PC-9 (cell line): ENCODE results near the gene HPCA. TPM values are rescaled to one million over a fixed set of nuclear protein-coding genes. Genes with fewer than 3 reads are reported as not detected.

Experiments
- BruUV-seq: library from RNA; stranded (reverse); fragments of 400-500 nt; replicated peaks from 2 replicates; lab custom pipeline; 2021; lab: Mats Ljungman, UMichigan
- CTCF ChIA-PET: fragments of 300-600 bp; sonication (Branson Sonifier 250); formaldehyde crosslinking; loops from one replicate; lab custom pipeline; 2022; ENCODE audit warnings: antibody characterized with exemption; lab: Charles Lee
- POLR2A ChIA-PET: fragments of 300-600 bp; sonication (Branson Sonifier 250); formaldehyde crosslinking; loops from one replicate; lab custom pipeline; 2022; ENCODE audit warnings: antibody characterized with exemption; ENCODE audit not compliant: unreplicated experiment; lab: Charles Lee
- DNase-seq, 2 experiments: peaks; one replicate each; pipeline versions ENCODE4 v3.0.0 to v3.0.0-alpha.2; 2015 to 2022; ENCODE audit warnings: mixed read lengths in 1 of 2
- H2AFZ ChIP-seq: fragments of 200-600 bp; sonication (generic); 2 replicates; pipeline ENCODE4 v1.8.1; 2017; ENCODE audit warnings: antibody characterized with exemption
- H3F3A ChIP-seq: fragments of 200-600 bp; sonication (generic); 2 replicates; pipeline ENCODE4 v1.8.1; 2017; ENCODE audit warnings: antibody characterized with exemption, mild to moderate bottlenecking, low read depth; ENCODE audit not compliant: insufficient read depth
- H3K27ac ChIP-seq: fragments of 200-600 bp; sonication (generic); 2 replicates; pipeline ENCODE4 v1.6.1; 2016; ENCODE audit warnings: mixed run types
- H3K27me3 ChIP-seq: fragments of 200-600 bp; sonication (generic); 2 replicates; pipeline ENCODE4 v1.6.1; 2016; ENCODE audit warnings: low read depth, mixed run types; ENCODE audit not compliant: insufficient read depth
- H3K36me3 ChIP-seq: fragments of 200-600 bp; sonication (generic); 2 replicates; pipeline ENCODE4 v1.6.1; 2016; ENCODE audit warnings: low read depth, mixed run types
- H3K4me1 ChIP-seq: fragments of 200-600 bp; sonication (generic); replicated peaks from 2 replicates; pipeline ENCODE4 v1.6.1; 2016; ENCODE audit warnings: mixed run types; ENCODE audit not compliant: insufficient read depth
- H3K4me2 ChIP-seq: fragments of 200-600 bp; sonication (generic); 2 replicates; pipeline ENCODE4 v1.6.1; 2017; ENCODE audit warnings: mixed run types
- H3K4me3 ChIP-seq: fragments of 200-600 bp; sonication (generic); 2 replicates; pipeline ENCODE4 v1.6.1; 2016; ENCODE audit warnings: mixed run types
- H3K79me2 ChIP-seq: fragments of 200-600 bp; sonication (generic); 2 replicates; pipeline ENCODE4 v1.6.1; 2017; ENCODE audit warnings: low read depth, mixed run types
- H3K9me2 ChIP-seq: fragments of 200-600 bp; sonication (generic); 2 replicates; pipeline ENCODE4 v1.8.1; 2017; ENCODE audit warnings: mild to moderate bottlenecking; ENCODE audit not compliant: insufficient read depth
- H3K9me3 ChIP-seq: fragments of 200-600 bp; sonication (generic); 2 replicates; pipeline ENCODE4 v1.8.1; 2016; ENCODE audit warnings: low read depth; ENCODE audit not compliant: insufficient read depth
- H4K20me1 ChIP-seq: fragments of 200-600 bp; sonication (generic); 2 replicates; pipeline ENCODE4 v1.8.1; 2017; ENCODE audit not compliant: insufficient read depth
- EZH2 ChIP-seq: fragments of 200-600 bp; sonication (generic); IDR thresholded peaks from 2 replicates; pipeline ENCODE4 v1.8.0; 2017; ENCODE audit warnings: antibody characterized with exemption, low read depth
- intact Hi-C: fragments of 100-400 bp; cut with micrococcal nuclease; formaldehyde crosslinking; loops from one replicate; pipeline ENCODE4 v1.10.0; 2022; ENCODE audit not compliant: unreplicated experiment
- total RNA-seq: library from RNA; stranded (reverse); gene quantifications from 2 replicates; pipeline ENCODE4 v1.2.3, GENCODE V29; 2021
- TF ChIP-seq, protein P1 (sequence below): fragments of 200-600 bp; sonication (generic); conservative IDR thresholded peaks from 2 replicates; pipeline ENCODE4 v1.6.1; 2017; ENCODE audit warnings: mixed run types, antibody characterized with exemption, mild to moderate bottlenecking, moderate library complexity

Gene HPCA
- total RNA-seq, 1 experiment from 2014 or later: not detected

DNA sequence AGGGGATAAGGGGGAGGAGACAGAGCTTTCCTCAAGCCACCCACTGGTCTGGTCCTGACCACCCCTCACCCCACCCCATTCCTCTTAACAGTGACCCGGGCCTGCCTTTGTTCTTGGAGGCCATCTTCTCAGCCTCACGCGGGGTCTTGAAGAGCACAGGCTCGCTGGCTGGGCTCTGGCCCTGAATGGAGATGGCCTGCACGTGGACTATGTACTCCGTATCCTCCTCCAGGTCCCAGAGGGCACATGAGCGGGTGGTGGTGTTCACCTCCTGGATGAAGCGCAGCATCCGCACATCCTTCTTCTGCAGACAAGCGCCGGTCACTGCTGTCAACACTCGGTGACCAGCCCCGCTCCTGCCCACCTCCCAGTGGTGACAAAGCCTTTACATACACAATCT is 18.2 kb upstream of the HPCA start:
- Histone ChIP-seq H4K20me1 (no peaks in the 10 kb centered on the region), H3F3A (peaks cover 11% of the 10 kb centered on the region; the same call in 1 of the 2 replicates), H3K4me1 (no peaks in the 10 kb centered on the region), H3K9me2 (no peaks in the 10 kb centered on the region), H3K79me2 (no peaks in the 10 kb centered on the region), H3K27me3 (peaks cover 19% of the 10 kb centered on the region), H3K9me3 (no peaks in the 10 kb centered on the region), H2AFZ (no peak overlapping the region), H3K36me3 (no peaks in the 10 kb centered on the region), H3K27ac (no peak overlapping the region), H3K4me3 (no peak overlapping the region), H3K4me2 (no peak overlapping the region)
- BruUV-seq: no TSS peak
- TF ChIP-seq, protein P1, sequence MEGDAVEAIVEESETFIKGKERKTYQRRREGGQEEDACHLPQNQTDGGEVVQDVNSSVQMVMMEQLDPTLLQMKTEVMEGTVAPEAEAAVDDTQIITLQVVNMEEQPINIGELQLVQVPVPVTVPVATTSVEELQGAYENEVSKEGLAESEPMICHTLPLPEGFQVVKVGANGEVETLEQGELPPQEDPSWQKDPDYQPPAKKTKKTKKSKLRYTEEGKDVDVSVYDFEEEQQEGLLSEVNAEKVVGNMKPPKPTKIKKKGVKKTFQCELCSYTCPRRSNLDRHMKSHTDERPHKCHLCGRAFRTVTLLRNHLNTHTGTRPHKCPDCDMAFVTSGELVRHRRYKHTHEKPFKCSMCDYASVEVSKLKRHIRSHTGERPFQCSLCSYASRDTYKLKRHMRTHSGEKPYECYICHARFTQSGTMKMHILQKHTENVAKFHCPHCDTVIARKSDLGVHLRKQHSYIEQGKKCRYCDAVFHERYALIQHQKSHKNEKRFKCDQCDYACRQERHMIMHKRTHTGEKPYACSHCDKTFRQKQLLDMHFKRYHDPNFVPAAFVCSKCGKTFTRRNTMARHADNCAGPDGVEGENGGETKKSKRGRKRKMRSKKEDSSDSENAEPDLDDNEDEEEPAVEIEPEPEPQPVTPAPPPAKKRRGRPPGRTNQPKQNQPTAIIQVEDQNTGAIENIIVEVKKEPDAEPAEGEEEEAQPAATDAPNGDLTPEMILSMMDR: no peak
- TF ChIP-seq EZH2: no peak
- ChIA-PET CTCF (no interaction called here), POLR2A (no interaction called here)
- intact Hi-C loops: no loop called here
- DNase-seq: no peak

DNA sequence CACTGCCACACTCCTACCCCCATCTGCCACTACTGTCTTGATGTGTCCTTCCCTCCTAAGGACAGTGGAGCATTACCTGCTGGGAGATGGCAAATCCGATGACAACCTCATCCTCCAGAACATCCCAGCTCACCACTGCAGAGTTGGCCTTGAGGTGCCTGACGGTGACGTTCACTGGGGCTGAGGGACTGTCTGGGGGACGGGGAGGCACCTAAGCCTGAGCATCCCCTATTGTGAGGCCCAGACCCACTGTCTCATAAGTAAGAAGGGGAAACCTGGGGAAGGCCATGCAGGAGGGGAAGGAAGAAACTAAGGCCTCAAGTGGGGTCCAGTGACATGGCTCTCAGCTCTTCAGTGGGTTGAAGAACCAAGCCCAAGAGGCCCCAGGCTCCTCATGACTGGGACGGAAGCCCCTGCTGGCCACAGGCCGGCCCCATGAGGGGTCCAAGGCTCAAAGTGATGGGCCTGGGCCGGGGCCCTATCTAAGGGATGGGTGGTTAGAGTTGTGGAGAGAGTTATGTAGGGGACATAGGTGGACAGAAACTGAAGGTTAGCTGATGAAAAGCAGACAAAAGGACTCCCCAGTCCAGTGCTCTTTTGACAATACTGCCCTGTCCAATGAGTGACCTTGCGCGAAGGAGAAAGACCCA is 17.4 kb upstream of the HPCA start:
- no TSS peak for BruUV-seq
- Histone ChIP-seq H4K20me1 (no peaks in the 10 kb centered on the region), H3K27me3 (peaks cover 19% of the 10 kb centered on the region), H3K4me2 (no peak overlapping the region), H3K4me1 (no peaks in the 10 kb centered on the region), H3K9me2 (no peaks in the 10 kb centered on the region), H3K4me3 (no peak overlapping the region), H3F3A (peaks cover 11% of the 10 kb centered on the region; the same call in 1 of the 2 replicates), H3K9me3 (no peaks in the 10 kb centered on the region), H3K27ac (no peak overlapping the region), H2AFZ (no peak overlapping the region), H3K79me2 (no peaks in the 10 kb centered on the region), H3K36me3 (no peaks in the 10 kb centered on the region)
- POLR2A ChIA-PET: no interaction called here
- no peak for TF ChIP-seq EZH2
- TF ChIP-seq, protein P1: no peak
- CTCF ChIA-PET: no interaction called here
- no peak for DNase-seq
- intact Hi-C loops: no loop called here

GRCh38 chr1:32869923-32870614 is 16.2 kb upstream of the HPCA start:
- ChIA-PET CTCF (no interaction called here), POLR2A (interaction anchor here (0.6 kb wide), 1 partner anchor 89 kb away, joined by 4 read pairs; no protein-coding TSS in a partner anchor)
- peak overlapping the region; percentile 19; the same call in 1 of the 2 replicates for H3K4me2 ChIP-seq
- no peak overlapping the region for H3K27ac ChIP-seq
- H4K20me1 ChIP-seq: no peaks in the 10 kb centered on the region
- intact Hi-C loops: loop anchor here (10.0 kb wide), 2 partner anchors 425 to 605 kb away; partner anchors contain the start of gene ZSCAN20
- no peaks in the 10 kb centered on the region for H3K36me3 ChIP-seq
- TF ChIP-seq, protein P1: no peak
- no peak for TF ChIP-seq EZH2
- H3K79me2 ChIP-seq: no peaks in the 10 kb centered on the region
- H3F3A ChIP-seq: peaks cover 13% of the 10 kb centered on the region; the same call in 1 of the 2 replicates
- no peak overlapping the region for H3K4me3 ChIP-seq
- H3K4me1 ChIP-seq: no peaks in the 10 kb centered on the region
- H3K27me3 ChIP-seq: peaks cover 19% of the 10 kb centered on the region
- no peaks in the 10 kb centered on the region for H3K9me2 ChIP-seq
- no peak overlapping the region for H2AFZ ChIP-seq
- H3K9me3 ChIP-seq: no peaks in the 10 kb centered on the region
- DNase-seq: no peak
- BruUV-seq: no TSS peak
